CD14-positive monocyte (primary cell): ENCODE results near the gene LY6G5B. TPM values are rescaled to one million over a fixed set of nuclear protein-coding genes. Genes with fewer than 3 reads are reported as not detected.

ENCODE experiments used
- DNase-seq, 3 donors: peaks; one replicate each; pipeline ENCODE4 v3.0.0-alpha.2; 2011 to 2022
- H2AFZ ChIP-seq: 2 replicates; pipeline ENCODE4 v1.6.0; 2012; ENCODE audit warnings: mild to moderate bottlenecking, low read depth, low read length, inconsistent platforms; ENCODE audit not compliant: insufficient read depth, poor library complexity, severe bottlenecking
- H3K27ac ChIP-seq, 2 donors: 1 replicate in 1 of 2; 2 replicates in 1 of 2; pipeline ENCODE4 v1.5.1; 2012 to 2013; ENCODE audit warnings: low read length in 2 of 2, control low read depth in 1 of 2, inconsistent platforms in 1 of 2, low read depth in 1 of 2, mild to moderate bottlenecking in 1 of 2
- H3K27me3 ChIP-seq, 2 donors: one replicate each; pipeline versions ENCODE4 v1.6.0 to v1.6.1; 2011 to 2013; ENCODE audit warnings: low read length in 2 of 2; ENCODE audit not compliant: control insufficient read depth in 2 of 2, insufficient read depth in 2 of 2
- H3K36me3 ChIP-seq, 2 donors: replicated peaks in 1 of 2; 1 replicate in 1 of 2; 2 replicates in 1 of 2; pipeline versions ENCODE4 v1.5.1 to v1.6.1; 2012 to 2013; ENCODE audit warnings: low read length in 2 of 2, control low read depth in 1 of 2, inconsistent platforms in 1 of 2, mild to moderate bottlenecking in 1 of 2; ENCODE audit not compliant: insufficient read depth in 2 of 2, control insufficient read depth in 1 of 2
- H3K4me1 ChIP-seq, 2 donors: 1 replicate in 1 of 2; 2 replicates in 1 of 2; pipeline versions ENCODE4 v1.5.1 to v1.6.1; 2012 to 2013; ENCODE audit warnings: low read length in 2 of 2, control low read depth in 1 of 2, inconsistent platforms in 1 of 2, mild to moderate bottlenecking in 1 of 2, moderate library complexity in 1 of 2; ENCODE audit not compliant: insufficient read depth in 2 of 2, control insufficient read depth in 1 of 2
- H3K4me2 ChIP-seq: replicated peaks from 2 replicates; pipeline ENCODE3; 2012; ENCODE audit warnings: low read length, moderate library complexity, mild to moderate bottlenecking; ENCODE audit not compliant: poor library complexity, severe bottlenecking; ENCODE audit errors: extremely low read depth
- H3K4me3 ChIP-seq, 3 experiments: fragments of 200-600 bp in 1 of 3; sonication (generic) in 1 of 3; replicated peaks in 1 of 3; 1 replicate in 2 of 3; 2 replicates in 1 of 3; pipeline ENCODE4 v1.5.1; 2011 to 2013; ENCODE audit warnings: low read length in 3 of 3, mild to moderate bottlenecking in 3 of 3, control low read depth in 2 of 3, low read depth in 2 of 3, inconsistent platforms in 1 of 3, moderate library complexity in 1 of 3
- H3K79me2 ChIP-seq: 2 replicates; pipeline ENCODE4 v1.6.0; 2012; ENCODE audit warnings: mild to moderate bottlenecking, control low read depth, inconsistent platforms, low read length, moderate library complexity; ENCODE audit not compliant: insufficient read depth
- H3K9ac ChIP-seq: 2 replicates; pipeline ENCODE4 v1.6.0; 2017; ENCODE audit warnings: low read length, mild to moderate bottlenecking; ENCODE audit not compliant: insufficient read depth, poor library complexity, severe bottlenecking
- H3K9me3 ChIP-seq, 2 donors: replicated peaks in 1 of 2; 1 replicate in 1 of 2; 2 replicates in 1 of 2; pipeline versions ENCODE4 v1.5.1 to v1.6.1; 2012 to 2013; ENCODE audit warnings: low read length in 2 of 2, control low read depth in 1 of 2; ENCODE audit not compliant: control insufficient read depth in 1 of 2, insufficient read depth in 1 of 2
- H4K20me1 ChIP-seq: 2 replicates; pipeline ENCODE4 v1.6.0; 2012; ENCODE audit warnings: mild to moderate bottlenecking, low read length, control low read depth, moderate library complexity; ENCODE audit not compliant: insufficient read depth
- H3K27ac Mint-ChIP-seq, 7 donors: one replicate each; pipeline ENCODE4 v1.8.0; 2020; ENCODE audit warnings: mild to moderate bottlenecking in 7 of 7, mixed read lengths in 7 of 7, moderate library complexity in 6 of 7, inconsistent platforms in 2 of 7
- H3K27me3 Mint-ChIP-seq, 3 donors: one replicate each; pipeline ENCODE4 v1.8.0; 2021 to 2022; ENCODE audit warnings: low read depth in 3 of 3, mild to moderate bottlenecking in 3 of 3, mixed read lengths in 3 of 3, moderate library complexity in 3 of 3, inconsistent platforms in 1 of 3
- H3K36me3 Mint-ChIP-seq, 2 donors: one replicate each; pipeline ENCODE4 v1.8.0; 2020; ENCODE audit warnings: mixed read lengths in 2 of 2, inconsistent platforms in 1 of 2, mild to moderate bottlenecking in 1 of 2
- H3K4me1 Mint-ChIP-seq: one replicate; pipeline ENCODE4 v1.8.0; 2020; ENCODE audit warnings: mild to moderate bottlenecking, mixed read lengths
- H3K4me3 Mint-ChIP-seq, 2 donors: one replicate each; pipeline ENCODE4 v1.8.0; 2020; ENCODE audit warnings: mild to moderate bottlenecking in 2 of 2, mixed read lengths in 2 of 2, moderate library complexity in 1 of 2
- H3K9me3 Mint-ChIP-seq, 7 donors: one replicate each; pipeline ENCODE4 v1.8.0; 2020 to 2022; ENCODE audit warnings: mixed read lengths in 7 of 7, mild to moderate bottlenecking in 6 of 7, moderate library complexity in 6 of 7, inconsistent platforms in 2 of 7
- WGBS: methylation state at CpG from one replicate; pipeline ENCODE4 v1.1.5; 2013; ENCODE audit warnings: missing lambda C conversion rate; ENCODE audit not compliant: insufficient coverage; 5-methylcytosine and 5-hydroxymethylcytosine counted together
- intact Hi-C, 2 donors: fragments of 100-400 bp; cut with micrococcal nuclease; formaldehyde crosslinking; loops; one replicate each; pipeline versions ENCODE4 v1.15.0 to v1.15.1; 2023
- polyA plus RNA-seq, 3 donors: library from polyadenylated mRNA; depleted of rRNA in 1 of 3; unstranded in 2 of 3; stranded (reverse) in 1 of 3; fragments of 300-500 nt in 2 of 3; fragments of >200 nt in 1 of 3; fragmentation: Illumina TruSeq in 2 of 3; gene quantifications; 1 replicate in 2 of 3; 2 replicates in 1 of 3; pipeline ENCODE4 v1.2.3, GENCODE V29; 2012 to 2021
- TF ChIP-seq, protein P1 (sequence below): fragments of 200-600 bp; IDR thresholded peaks from one replicate; pipeline ENCODE4 v1.8.0; 2022; ENCODE audit warnings: antibody characterized with exemption, mild to moderate bottlenecking

LY6G5B gene
- polyA plus RNA-seq, 3 donors, result 0.17 to 55.1 TPM; not detected in 1

DNA sequence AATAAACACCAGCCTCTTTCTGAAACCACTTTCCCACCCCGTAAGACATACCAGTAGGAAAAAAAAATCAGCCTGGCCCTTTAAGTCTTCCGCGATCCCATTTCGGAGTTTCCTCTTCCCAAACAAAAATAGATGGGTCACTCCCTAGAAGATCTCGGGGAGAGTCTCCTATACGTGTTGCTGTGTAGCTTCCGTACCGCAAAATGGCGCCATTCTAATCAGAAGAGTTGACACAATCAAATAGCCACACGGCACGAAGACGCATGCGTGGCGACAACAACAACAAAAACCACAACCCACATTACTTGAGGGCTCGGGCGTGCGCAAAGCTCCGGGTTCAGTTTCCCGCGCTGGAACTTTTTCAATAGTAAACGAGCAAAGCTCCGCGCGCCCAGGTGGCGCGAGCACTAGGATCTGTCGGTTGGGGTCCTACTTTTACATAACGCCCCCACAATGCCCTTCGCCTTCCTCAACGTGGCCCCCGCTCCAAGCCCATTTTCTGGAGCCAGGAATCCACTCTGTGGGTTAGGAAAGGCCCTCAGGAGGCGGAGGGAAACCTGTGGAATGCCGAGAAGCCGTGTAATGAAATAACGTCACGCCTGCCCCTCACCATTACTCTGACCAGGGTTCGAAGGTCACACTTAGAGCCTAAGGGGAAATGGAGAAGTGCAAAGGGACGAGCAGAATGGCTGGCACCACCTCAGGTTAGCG lies 4.8 kb upstream of the LY6G5B start, which contains the start of gene GPANK1:
TSS of gene GPANK1 (minus strand) at position 208 of the 711 bp plus-strand sequence. CDS start 519 bp downstream, outside the sequence.
- Mint-ChIP-seq H3K4me1 (peaks cover 56% of the 10 kb centered on the region), H3K36me3 (peaks cover 51 to 68% of the 10 kb centered on the region in 2 donors), H3K27ac (peak within 1 kb of the TSS; percentile 96 to 98 (median 98)), H3K27me3 (peaks cover 0 to 1% (median 0%) of the 10 kb centered on the region in 3 donors), H3K4me3 (peak within 1 kb of the TSS; percentile 93 to 98), H3K9me3 (no peaks in the 10 kb centered on the region)
- TF ChIP-seq, protein P1, sequence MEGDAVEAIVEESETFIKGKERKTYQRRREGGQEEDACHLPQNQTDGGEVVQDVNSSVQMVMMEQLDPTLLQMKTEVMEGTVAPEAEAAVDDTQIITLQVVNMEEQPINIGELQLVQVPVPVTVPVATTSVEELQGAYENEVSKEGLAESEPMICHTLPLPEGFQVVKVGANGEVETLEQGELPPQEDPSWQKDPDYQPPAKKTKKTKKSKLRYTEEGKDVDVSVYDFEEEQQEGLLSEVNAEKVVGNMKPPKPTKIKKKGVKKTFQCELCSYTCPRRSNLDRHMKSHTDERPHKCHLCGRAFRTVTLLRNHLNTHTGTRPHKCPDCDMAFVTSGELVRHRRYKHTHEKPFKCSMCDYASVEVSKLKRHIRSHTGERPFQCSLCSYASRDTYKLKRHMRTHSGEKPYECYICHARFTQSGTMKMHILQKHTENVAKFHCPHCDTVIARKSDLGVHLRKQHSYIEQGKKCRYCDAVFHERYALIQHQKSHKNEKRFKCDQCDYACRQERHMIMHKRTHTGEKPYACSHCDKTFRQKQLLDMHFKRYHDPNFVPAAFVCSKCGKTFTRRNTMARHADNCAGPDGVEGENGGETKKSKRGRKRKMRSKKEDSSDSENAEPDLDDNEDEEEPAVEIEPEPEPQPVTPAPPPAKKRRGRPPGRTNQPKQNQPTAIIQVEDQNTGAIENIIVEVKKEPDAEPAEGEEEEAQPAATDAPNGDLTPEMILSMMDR, result no peak
- peak within 1 kb of the TSS; percentile 87 to 94 (median 90) for H3K4me3 ChIP-seq
- intact Hi-C loops, result loop anchor here (1.0 to 5.0 kb wide), 7 partner anchors 13 to 292 kb away; partner anchors contain the start of genes BAG6 (in 2 of the 2), ABHD16A (in 1 of the 2), ATP6V1G2 (in 1 of the 2) and CLIC1 (in 1 of the 2)
- peaks cover 51 to 65% of the 10 kb centered on the region in 2 donors for H3K4me1 ChIP-seq
- H3K4me2 ChIP-seq, result peak within 1 kb of the TSS; percentile 97
- H4K20me1 ChIP-seq, result no peaks in the 10 kb centered on the region
- peaks cover 80% of the 10 kb centered on the region for H3K79me2 ChIP-seq
- H3K9ac ChIP-seq, result peak within 1 kb of the TSS; percentile 88
- WGBS, result 0% methylated on average over 30 of the region's 39 CpGs
- peak within 1 kb of the TSS; percentile 93 to 95 for H3K27ac ChIP-seq
- DNase-seq, result peak; percentile 92 to 95 (median 94)
- H3K27me3 ChIP-seq, result no peaks in the 10 kb centered on the region
- H3K9me3 ChIP-seq, result no peaks in the 10 kb centered on the region
- peaks cover 36 to 54% of the 10 kb centered on the region in 2 donors for H3K36me3 ChIP-seq
- H2AFZ ChIP-seq, result peak within 1 kb of the TSS; percentile 81

GRCh38 chr6:31665501-31666336 lies 4.1 kb upstream of the LY6G5B start, which contains the start of gene CSNK2B:
CSNK2B (plus strand) TSS chr6:31666080; CDS start chr6:31666832, 752 bp downstream.
- intact Hi-C loops, result loop anchor here (1.0 to 5.0 kb wide), 6 partner anchors 13 to 292 kb away; partner anchors contain the start of genes BAG6 (in 2 of the 2), ABHD16A (in 1 of the 2), CLIC1 (in 1 of the 2) and DDX39B (in 1 of the 2)
- Mint-ChIP-seq H3K4me1 (peaks cover 53% of the 10 kb centered on the region), H3K36me3 (peaks cover 59 to 75% of the 10 kb centered on the region in 2 donors), H3K4me3 (peak within 1 kb of the TSS; percentile 93 to 98), H3K27me3 (peaks cover 0 to 1% (median 0%) of the 10 kb centered on the region in 3 donors), H3K27ac (peak within 1 kb of the TSS; percentile 96 to 98 (median 98)), H3K9me3 (no peaks in the 10 kb centered on the region)
- Histone ChIP-seq H3K36me3 (peaks cover 44 to 62% of the 10 kb centered on the region in 2 donors), H3K79me2 (peaks cover 72% of the 10 kb centered on the region), H3K4me3 (peak within 1 kb of the TSS; percentile 87 to 94 (median 90)), H2AFZ (peak within 1 kb of the TSS; percentile 81), H3K9ac (peak within 1 kb of the TSS; percentile 88), H3K27me3 (no peaks in the 10 kb centered on the region), H3K9me3 (no peaks in the 10 kb centered on the region), H3K4me2 (peak within 1 kb of the TSS; percentile 97), H3K4me1 (peaks cover 48 to 60% of the 10 kb centered on the region in 2 donors), H3K27ac (peak within 1 kb of the TSS; percentile 93 to 95), H4K20me1 (peaks cover 6% of the 10 kb centered on the region)
- WGBS, result under 1% methylated on average over 33 of the region's 63 CpGs
- TF ChIP-seq, protein P1, result no peak
- peak; percentile 96 to 97 (median 96) for DNase-seq
